CD4-positive, alpha-beta T cell treated with Interleukin-15 for 4 hours (primary cell): ENCODE results near the gene NUP210.

ENCODE experiments used
- DNase-seq: peaks from one replicate; pipeline ENCODE4 v3.0.0-alpha.2; 2020; ENCODE audit warnings: low spot score

NUP210 gene

GRCh38 chr3:13319564-13320220, 100.4 kb downstream of the NUP210 start:
- DNase-seq: no peak

- no peak for DNase-seq
These were observed 101.3 kb downstream of the NUP210 start for GRCh38 chr3:13318626-13319470.

DNA sequence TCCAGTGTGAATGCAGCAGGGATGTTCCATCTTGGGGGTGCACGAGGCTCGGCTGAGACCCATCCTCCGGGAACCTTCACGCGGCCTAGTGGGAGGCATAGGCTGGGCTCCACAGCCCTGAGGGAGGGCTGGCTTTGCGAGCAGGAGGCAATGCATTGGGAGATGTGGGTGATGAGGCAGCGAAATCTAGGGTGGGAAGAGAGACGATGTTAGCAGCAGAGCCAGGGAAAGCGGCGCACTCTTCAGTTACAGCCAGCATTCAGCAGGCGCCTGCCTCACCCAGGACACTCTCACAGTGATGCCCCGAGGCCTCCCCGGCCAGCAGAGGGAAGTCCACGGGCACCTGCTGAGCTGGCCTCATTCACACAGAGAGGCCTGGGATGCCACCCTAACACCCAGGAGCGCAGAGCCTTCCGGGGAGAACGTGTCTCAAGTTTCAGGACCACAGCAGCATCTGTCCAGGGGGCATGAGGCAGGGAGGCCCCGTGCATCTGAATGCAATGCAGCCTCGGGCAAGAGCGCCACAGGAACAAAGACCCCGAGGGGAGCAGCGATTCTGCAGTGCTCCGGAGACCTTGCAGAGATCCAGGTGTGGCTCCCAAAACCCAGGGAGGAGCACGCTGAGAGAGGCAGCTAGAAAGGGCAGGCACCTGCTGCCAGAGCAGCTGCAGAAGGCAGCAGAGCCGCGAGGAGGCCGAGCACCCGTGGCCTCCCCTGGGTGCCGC, 102.4 kb downstream of the NUP210 start:
- DNase-seq: no peak

DNA sequence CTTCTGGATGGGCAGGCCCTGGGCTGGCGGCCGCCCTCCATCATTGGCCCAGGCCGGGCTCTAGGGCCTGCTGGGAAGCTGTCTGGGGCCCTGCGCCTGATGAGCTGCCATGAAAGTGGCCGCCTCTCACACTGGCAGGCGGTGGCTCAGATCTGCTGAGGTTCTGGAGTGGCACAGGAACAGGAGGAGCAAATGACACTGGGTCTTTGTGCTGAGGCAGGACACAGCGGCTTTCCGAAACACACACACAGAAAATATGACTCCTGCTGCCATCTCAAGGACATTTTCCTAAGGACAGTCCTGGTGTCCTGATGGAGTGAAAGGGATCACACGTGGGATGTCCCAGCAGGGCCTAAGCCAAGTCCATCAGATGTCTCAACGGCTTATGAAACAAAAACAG, 103.5 kb downstream of the NUP210 start:
- DNase-seq: no peak

DNA sequence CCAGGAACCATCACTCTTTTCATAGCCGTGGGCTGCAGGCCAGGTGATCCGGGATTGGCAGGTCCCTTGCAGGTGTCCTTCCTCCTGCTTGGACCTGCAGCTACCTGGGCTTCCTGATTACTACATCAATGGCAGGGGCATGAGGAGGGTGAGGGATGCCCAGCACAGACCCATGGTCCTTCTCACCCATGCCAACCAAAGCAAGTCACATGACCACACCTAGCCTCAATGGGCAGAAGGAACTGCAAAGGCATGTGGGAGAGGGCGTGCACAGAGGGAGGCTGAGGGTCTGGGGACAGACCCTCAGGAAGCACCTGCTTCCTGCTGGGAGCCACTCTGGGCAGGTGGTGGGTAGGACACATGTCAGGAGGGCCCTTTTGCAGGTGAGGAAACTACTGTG, 105.2 kb downstream of the NUP210 start:
- no peak for DNase-seq

GRCh38 chr3:13313813-13314212, 106.3 kb downstream of the NUP210 start:
- DNase-seq: no peak

DNA sequence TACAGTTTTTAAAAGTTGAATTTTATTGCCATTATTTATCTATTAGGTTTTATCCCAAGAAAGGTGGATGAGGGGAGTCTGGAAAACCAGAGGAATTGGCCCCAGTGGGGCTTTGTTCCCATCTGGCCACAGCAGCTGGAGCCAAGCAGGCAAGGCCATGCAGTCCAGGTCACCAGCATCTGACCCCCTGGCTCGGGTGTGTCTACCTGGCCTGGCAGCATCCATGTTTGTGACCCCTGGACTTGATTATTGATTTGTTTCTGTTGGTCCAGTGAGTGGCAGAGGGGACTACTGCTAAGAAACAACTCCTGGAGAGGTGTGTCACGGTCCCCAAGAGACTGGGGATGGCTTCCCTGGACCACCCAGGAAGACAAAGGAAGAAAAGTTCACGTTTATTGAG, 111.1 kb downstream of the NUP210 start:
- no peak for DNase-seq

DNA sequence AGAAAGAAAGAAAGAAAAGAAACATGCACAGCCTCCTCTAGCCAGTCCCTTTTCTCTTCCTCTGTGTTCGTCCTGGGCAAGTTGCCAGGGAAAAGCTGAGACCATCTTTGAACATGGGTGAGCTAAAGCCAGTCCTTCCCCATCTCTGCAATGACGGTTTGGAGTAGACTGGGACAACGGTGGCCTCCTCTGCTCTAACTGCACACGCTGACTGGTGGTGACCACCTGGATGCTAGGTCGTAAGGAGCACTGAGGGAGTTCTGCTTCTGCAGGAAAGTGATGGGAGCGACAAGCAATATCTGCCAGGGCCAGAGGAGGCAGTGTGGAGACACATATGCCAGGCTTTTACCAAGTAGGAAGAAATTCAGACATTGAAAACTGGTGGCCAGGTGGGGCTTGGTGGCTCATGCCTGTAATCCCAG, 111.7 kb downstream of the NUP210 start:
- DNase-seq: peak; percentile 9

DNA sequence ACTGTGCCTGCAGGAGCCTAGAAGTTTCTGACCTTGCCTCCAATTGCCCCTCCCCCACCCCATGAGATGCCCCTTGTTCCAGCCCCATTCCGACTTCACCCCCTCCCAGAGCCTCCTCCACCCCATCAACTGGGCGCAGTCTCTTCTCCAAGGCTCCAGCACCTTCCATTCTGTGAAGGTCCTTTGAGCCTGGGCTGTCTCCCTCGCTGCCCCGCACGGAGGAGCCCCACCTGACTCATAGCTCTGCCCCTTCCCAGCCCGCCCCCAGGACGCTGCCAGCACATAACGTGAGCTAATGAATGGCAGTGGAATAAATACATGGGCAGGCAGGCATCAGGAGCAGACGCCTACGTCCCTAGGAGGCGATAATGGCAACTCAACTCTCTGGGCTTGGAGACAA, 113.1 kb downstream of the NUP210 start:
- DNase-seq: no peak

- no peak for DNase-seq
These were observed 114.5 kb downstream of the NUP210 start for GRCh38 chr3:13305623-13306022.

GRCh38 chr3:13303410-13303809, 116.7 kb downstream of the NUP210 start:
- DNase-seq: no peak

- no peak for DNase-seq
These were observed 118.7 kb downstream of the NUP210 start for GRCh38 chr3:13301286-13301987.

GRCh38 chr3:13300546-13301285, 119.4 kb downstream of the NUP210 start:
- no peak for DNase-seq

DNA sequence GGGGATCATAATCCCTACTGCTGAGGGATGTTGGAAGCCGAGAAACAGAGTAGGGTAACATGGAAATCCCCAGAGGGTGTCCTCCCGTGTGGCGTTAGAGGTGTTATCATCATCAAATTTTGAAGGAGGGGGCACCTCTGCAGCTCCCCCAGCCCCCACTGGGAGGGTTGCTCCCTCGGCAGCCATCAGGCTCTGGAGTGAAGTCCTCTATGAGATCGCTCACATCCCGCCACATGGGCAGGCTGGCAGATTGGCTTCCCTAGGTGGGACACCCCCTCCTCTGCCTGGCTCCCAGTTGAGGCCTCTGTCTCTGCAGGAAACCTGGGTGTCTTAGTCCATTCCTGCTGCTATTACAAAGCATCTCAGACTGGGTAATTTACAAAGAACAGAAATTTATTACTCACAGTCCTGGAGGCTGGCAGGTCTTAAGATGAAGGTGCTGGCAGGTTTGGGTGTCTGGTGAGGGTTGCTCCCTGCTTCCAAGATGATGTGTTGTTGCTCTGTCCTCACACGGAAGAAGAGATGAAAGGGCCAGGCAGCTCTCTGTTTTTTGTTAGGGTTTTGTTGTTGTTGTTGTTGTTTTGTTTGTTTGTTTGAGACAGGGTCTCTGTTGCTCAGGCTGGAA, 120.5 kb downstream of the NUP210 start:
- no peak for DNase-seq

- no peak for DNase-seq
These were observed 123.5 kb downstream of the NUP210 start for GRCh38 chr3:13296662-13297061.

DNA sequence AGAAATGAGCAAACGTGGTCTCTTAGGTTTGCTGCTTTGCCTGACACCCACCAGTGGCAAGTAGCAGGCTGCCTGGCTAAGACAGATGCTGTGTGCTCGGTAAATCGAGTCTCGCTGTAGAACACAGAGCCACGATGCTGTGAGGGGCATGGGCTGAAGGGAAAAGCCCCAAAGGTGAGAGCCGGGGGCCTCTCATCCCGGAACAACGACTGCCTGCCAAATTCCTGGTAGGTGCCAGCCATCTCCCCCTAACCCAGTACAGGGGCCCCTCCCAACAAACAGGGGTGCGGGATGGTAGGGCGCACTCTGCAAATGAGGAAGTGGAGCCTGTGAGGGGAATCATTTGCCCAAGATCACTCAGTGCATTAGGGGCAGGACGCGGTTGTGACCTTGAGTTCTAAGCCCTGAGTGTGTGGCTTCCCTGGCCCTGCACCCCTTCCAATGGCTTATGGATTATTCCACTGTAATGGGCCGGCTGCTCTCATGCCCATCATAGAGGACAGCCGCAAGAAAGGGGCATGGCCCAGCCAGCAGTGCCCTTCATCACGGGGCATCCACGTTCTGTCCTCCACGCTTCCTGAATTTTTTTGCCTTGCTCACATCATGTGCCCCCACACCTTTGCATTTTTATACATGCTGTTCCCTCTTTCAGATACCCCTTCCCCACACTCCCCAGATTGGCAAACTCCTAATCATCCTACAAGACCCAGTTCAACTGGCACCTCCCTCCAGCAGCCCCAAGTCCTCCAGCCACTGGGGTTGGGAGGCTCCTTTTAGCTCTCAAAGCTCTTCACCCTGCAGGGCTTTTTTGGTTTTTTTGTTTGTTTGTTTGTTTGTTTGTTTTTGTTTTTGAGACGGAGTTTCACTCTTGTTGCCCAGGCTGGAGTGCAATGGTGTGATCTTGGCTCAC, 125.4 kb downstream of the NUP210 start:
- no peak for DNase-seq

DNA sequence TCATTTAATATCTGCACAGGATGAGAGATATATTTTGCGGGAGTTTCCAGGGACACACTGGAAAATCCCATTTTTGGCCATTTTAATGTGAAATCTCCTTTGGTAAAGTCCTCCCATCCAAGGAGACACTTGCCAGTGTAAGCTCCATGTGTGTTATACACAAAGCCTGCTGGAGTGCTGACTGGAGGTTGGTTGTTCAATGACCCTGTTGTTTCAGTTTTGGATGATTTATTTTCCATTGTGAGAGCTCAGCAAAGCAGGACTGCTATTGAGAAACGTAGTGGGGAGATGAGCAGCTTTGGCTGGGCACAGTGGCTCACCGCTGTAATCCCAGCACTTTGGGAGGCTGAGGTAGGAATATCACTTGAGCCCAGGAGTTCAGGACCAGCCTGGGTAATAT, 127.7 kb downstream of the NUP210 start:
- no peak for DNase-seq

DNA sequence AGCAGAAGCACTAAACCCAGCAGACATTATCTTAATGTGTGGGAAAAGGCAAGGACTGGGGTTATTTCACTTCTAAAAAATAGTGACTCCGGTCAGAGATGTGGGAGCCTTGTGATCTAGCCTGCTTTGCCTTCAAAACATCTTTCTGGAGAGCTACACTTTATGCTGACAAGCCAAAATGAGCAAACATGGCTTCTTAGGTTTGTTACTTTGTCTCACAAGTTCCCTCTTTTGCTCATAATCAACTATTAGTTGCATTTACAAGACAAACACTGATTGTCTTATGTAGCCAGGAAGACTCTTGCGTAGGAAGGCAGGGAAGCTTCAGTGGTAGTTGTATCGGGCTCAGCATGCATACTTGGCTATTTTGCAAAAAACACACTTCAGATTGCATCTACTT, 129.2 kb downstream of the NUP210 start:
- DNase-seq: no peak

DNA sequence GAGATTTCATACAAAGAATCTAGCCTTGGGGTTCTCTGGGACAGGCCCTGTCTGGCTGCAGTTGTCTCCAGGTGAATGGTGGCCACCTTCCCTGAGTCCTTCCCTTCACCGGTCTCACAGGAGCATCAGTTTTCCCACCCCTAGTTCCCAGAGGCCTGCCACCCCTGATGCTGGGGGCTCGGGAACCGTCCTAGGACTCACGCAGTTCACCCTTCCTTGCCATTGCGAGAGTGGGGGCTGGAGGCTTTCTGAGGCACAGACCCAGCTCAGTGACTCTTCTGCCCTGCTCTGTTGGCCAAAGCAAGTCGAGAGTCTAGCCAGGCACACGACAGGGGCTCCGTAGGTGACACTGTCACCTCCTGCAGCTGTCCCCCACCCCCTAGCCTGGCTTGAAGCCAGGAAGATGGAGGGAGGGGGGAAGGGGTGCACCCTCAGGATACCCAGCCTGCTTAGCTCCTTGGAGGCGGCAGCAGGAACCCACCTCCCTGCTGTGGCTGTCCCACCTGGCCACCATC, 130.3 kb downstream of the NUP210 start:
- DNase-seq: no peak
